ENCODE measurements around the gene KRT24.

The KRT24 gene

GRCh38 chr17:40672654-40673053 lies 30.9 kb downstream of the KRT24 start:
- no peak for DNase-seq
- no peak for TF ChIP-seq CTCF (IDR thresholded peaks at IDR 0.05; ENCODE audit: low read depth, low read length)
- Histone ChIP-seq H3K9me3 (no peaks in the 10 kb centered on the region), H3K36me3 (no peaks in the 10 kb centered on the region), H3K27me3 (peaks cover 93% of the 10 kb centered on the region), H3K4me1 (no peaks in the 10 kb centered on the region), H3K4me3 (ENCODE audit: low read depth, low read length) (no peak overlapping the region)

- peaks cover 90% of the 10 kb centered on the region for H3K27me3 ChIP-seq
- no peak for DNase-seq
- H3K9me3 ChIP-seq: no peaks in the 10 kb centered on the region
- H3K4me1 ChIP-seq: no peaks in the 10 kb centered on the region
- H3K36me3 ChIP-seq: no peaks in the 10 kb centered on the region
- H3K4me3 ChIP-seq (ENCODE audit: low read depth, low read length): no peak overlapping the region
- no peak for TF ChIP-seq CTCF (IDR thresholded peaks at IDR 0.05; ENCODE audit: low read depth, low read length)
Observed at GRCh38 chr17:40671282-40671681, 32.3 kb downstream of the KRT24 start.

- H3K36me3 ChIP-seq: no peaks in the 10 kb centered on the region
- H3K9me3 ChIP-seq: no peaks in the 10 kb centered on the region
- H3K4me1 ChIP-seq: no peaks in the 10 kb centered on the region
- no peak for DNase-seq
- H3K4me3 ChIP-seq (ENCODE audit: low read depth, low read length): no peak overlapping the region
- peaks cover 91% of the 10 kb centered on the region for H3K27me3 ChIP-seq
- no peak for TF ChIP-seq CTCF (IDR thresholded peaks at IDR 0.05; ENCODE audit: low read depth, low read length)
Observed at GRCh38 chr17:40666331-40666730, 37.2 kb downstream of the KRT24 start.

- no peaks in the 10 kb centered on the region for H3K4me1 ChIP-seq
- no peaks in the 10 kb centered on the region for H3K9me3 ChIP-seq
- no peak for DNase-seq
- no peak within 1 kb of the TSS for H3K4me3 ChIP-seq (ENCODE audit: low read depth, low read length)
- peaks cover 92% of the 10 kb centered on the region for H3K27me3 ChIP-seq
- no peak for TF ChIP-seq CTCF (IDR thresholded peaks at IDR 0.05; ENCODE audit: low read depth, low read length)
- no peaks in the 10 kb centered on the region for H3K36me3 ChIP-seq
Observed at GRCh38 chr17:40664582-40665333, 38.8 kb downstream of the KRT24 start, which contains the start of gene KRT222. TSS of gene KRT222 (minus strand) at chr17:40665177. CDS start at chr17:40665099, 78 bp downstream.

GRCh38 chr17:40663252-40663651 lies 40.3 kb downstream of the KRT24 start:
- no peak for TF ChIP-seq CTCF (IDR thresholded peaks at IDR 0.05; ENCODE audit: low read depth, low read length)
- DNase-seq: no peak
- Histone ChIP-seq H3K36me3 (no peaks in the 10 kb centered on the region), H3K27me3 (peaks cover 87% of the 10 kb centered on the region), H3K4me3 (ENCODE audit: low read depth, low read length) (no peak overlapping the region), H3K4me1 (no peaks in the 10 kb centered on the region), H3K9me3 (no peaks in the 10 kb centered on the region; the same call in 1 of the 2 replicates)

GRCh38 chr17:40659911-40660310 lies 43.6 kb downstream of the KRT24 start:
- Histone ChIP-seq H3K36me3 (no peaks in the 10 kb centered on the region), H3K27me3 (peaks cover 81% of the 10 kb centered on the region), H3K4me1 (no peaks in the 10 kb centered on the region), H3K4me3 (ENCODE audit: low read depth, low read length) (no peak overlapping the region), H3K9me3 (no peaks in the 10 kb centered on the region; the same call in 1 of the 2 replicates)
- TF ChIP-seq CTCF (IDR thresholded peaks at IDR 0.05; ENCODE audit: low read depth, low read length): no peak
- DNase-seq: no peak
